PFSK-1 (cell line): ENCODE results near the gene ERBB3.

Source experiments
- POLR2AphosphoS5 ChIP-seq: IDR thresholded peaks from 2 replicates; pipeline ENCODE4 v1.6.1; 2012; ENCODE audit warnings: low read depth, mild to moderate bottlenecking, control low read depth, low read length, moderate library complexity
- TAF1 ChIP-seq: IDR thresholded peaks from 2 replicates; pipeline ENCODE4 v1.6.1; 2012; ENCODE audit warnings: low read length, control low read depth, borderline replicate concordance; ENCODE audit not compliant: insufficient read depth

DNA sequence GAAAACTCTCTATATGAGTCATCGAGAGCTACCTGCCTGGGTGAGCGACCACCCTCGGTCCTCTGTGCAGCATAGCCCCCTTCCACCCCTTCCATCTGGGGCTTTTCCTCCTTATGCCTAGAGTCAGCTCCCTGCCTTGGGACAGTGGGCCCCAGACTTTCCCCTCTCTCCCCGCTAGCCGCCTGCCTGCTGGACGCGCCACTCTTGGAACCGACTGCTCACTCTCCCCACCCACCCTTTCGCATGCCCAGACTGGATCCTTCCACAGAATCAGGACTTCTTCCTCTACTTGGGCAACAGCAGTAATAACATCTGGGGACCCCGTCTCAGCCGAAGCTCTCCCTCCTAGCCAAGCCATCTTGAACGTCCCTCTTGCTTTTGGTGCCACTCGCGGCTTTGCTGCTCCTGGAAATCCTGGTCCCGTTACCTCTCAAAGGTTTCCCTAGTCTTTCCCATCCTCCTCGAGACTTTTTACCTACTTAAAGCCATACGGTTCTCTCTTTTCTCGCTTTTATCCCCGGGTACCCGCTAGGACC, 48.8 kb downstream of the ERBB3 start:
- TF ChIP-seq TAF1 = no peak; the same call in 1 of the 2 replicates
- TF ChIP-seq POLR2AphosphoS5 = no peak
